PC-3 (cell line): Measurements from ENCODE around the gene CFP. TPM values are rescaled to one million over a fixed set of nuclear protein-coding genes. Genes with fewer than 3 reads are reported as not detected.

Experiments
- ATAC-seq: fragments of 200-7000 bp; cut with Tn5 transposase; 2 replicates; pipeline ENCODE4 v1.9.1; 2020; ENCODE audit warnings: mild to moderate bottlenecking, moderate library complexity
- BruUV-seq: library from RNA; stranded (reverse); fragments of 400-500 nt; replicated peaks from 2 replicates; lab custom pipeline; 2021; lab: Mats Ljungman, UMichigan
- CTCF ChIA-PET: fragments of 300-600 bp; sonication (Branson Sonifier 250); formaldehyde crosslinking; loops from one replicate; lab custom pipeline; 2022; ENCODE audit warnings: antibody characterized with exemption; lab: Charles Lee
- POLR2A ChIA-PET: fragments of 300-600 bp; sonication (Branson Sonifier 250); formaldehyde crosslinking; loops from one replicate; lab custom pipeline; 2022; ENCODE audit warnings: antibody characterized with exemption; ENCODE audit not compliant: unreplicated experiment; lab: Charles Lee
- DNase-seq: peaks from one replicate; pipeline ENCODE4 v3.0.0-alpha.2; 2015
- H2AFZ ChIP-seq: fragments of 300-600 bp; sonication (generic); 2 replicates; pipeline ENCODE4 v1.6.0; 2016; ENCODE audit warnings: antibody characterized with exemption, low read length
- H3F3A ChIP-seq: fragments of 300-600 bp; sonication (generic); one replicate; pipeline ENCODE4 v1.6.0; 2017; ENCODE audit warnings: antibody characterized with exemption, low read length, control low read depth, mild to moderate bottlenecking; ENCODE audit not compliant: unreplicated experiment
- H3K27ac ChIP-seq: fragments of 300-600 bp; sonication (generic); 2 replicates; pipeline ENCODE4 v1.5.1; 2016; ENCODE audit warnings: mild to moderate bottlenecking, low read length
- H3K27me3 ChIP-seq: fragments of 300-600 bp; sonication (generic); 2 replicates; pipeline ENCODE4 v1.6.1; 2016; ENCODE audit warnings: low read length, mixed read lengths
- H3K36me3 ChIP-seq: fragments of 300-600 bp; sonication (generic); 2 replicates; pipeline ENCODE4 v1.6.1; 2016; ENCODE audit warnings: low read depth, mixed run types, low read length, mixed read lengths
- H3K4me1 ChIP-seq: fragments of 300-600 bp; sonication (generic); 2 replicates; pipeline ENCODE4 v1.5.1; 2016; ENCODE audit warnings: low read length; ENCODE audit not compliant: insufficient read depth
- H3K4me2 ChIP-seq: fragments of 300-600 bp; sonication (generic); 2 replicates; pipeline ENCODE4 v1.6.0; 2016; ENCODE audit warnings: low read length
- H3K4me3 ChIP-seq: fragments of 300-600 bp; sonication (generic); 2 replicates; pipeline ENCODE4 v1.5.1; 2016; ENCODE audit warnings: mild to moderate bottlenecking, low read length, mixed read lengths
- H3K79me2 ChIP-seq: fragments of 300-600 bp; sonication (generic); 2 replicates; pipeline ENCODE4 v1.6.1; 2017; ENCODE audit warnings: low read length, mixed read lengths
- H3K9ac ChIP-seq: fragments of 300-600 bp; sonication (generic); 2 replicates; pipeline ENCODE4 v1.6.0; 2016; ENCODE audit warnings: mild to moderate bottlenecking, low read length
- H3K9me2 ChIP-seq: fragments of 300-600 bp; sonication (generic); replicated peaks from 2 replicates; pipeline ENCODE4 v1.6.1; 2016; ENCODE audit warnings: mixed run types, low read length, mixed read lengths
- H3K9me3 ChIP-seq: fragments of 300-600 bp; sonication (generic); 2 replicates; pipeline ENCODE4 v1.6.1; 2016; ENCODE audit warnings: low read length, mixed read lengths
- H4K20me1 ChIP-seq: fragments of 300-600 bp; sonication (generic); 2 replicates; pipeline ENCODE4 v1.6.1; 2016; ENCODE audit warnings: low read length, mixed read lengths
- CTCF ChIP-seq: fragments of 300-600 bp; sonication (generic); conservative IDR thresholded peaks from 2 replicates; pipeline ENCODE4 v1.5.1; 2017; ENCODE audit warnings: antibody characterized with exemption, low read depth, mild to moderate bottlenecking, low read length
- EZH2 ChIP-seq: fragments of 300-600 bp; sonication (generic); IDR thresholded peaks from one replicate; pipeline ENCODE4 v1.6.1; 2017; ENCODE audit warnings: antibody characterized with exemption, mild to moderate bottlenecking, low read length; ENCODE audit not compliant: unreplicated experiment
- EZH2phosphoT487 ChIP-seq: fragments of 300-600 bp; sonication (generic); IDR thresholded peaks from 2 replicates; pipeline ENCODE4 v1.6.1; 2018; ENCODE audit warnings: mild to moderate bottlenecking, antibody characterized with exemption, low read length, borderline replicate concordance
- intact Hi-C: fragments of 100-400 bp; cut with micrococcal nuclease; formaldehyde crosslinking; loops from 2 replicates; pipeline ENCODE4 v1.9.0; 2023
- total RNA-seq: library from RNA; depleted of rRNA; stranded (reverse); fragments of >200 nt; gene quantifications from 2 replicates; pipeline ENCODE4 v1.2.3, GENCODE V29; 2014

The CFP gene
- total RNA-seq, 1 experiment from 2014 or later, result 1.9 TPM

GRCh38 chrX:47659421-47659726, 29.6 kb upstream of the CFP start:
- TSS peak; percentile 85 for BruUV-seq

GRCh38 chrX:47658684-47659420, 29.1 kb upstream of the CFP start, which contains the start of gene UXT:
Gene UXT, minus strand, starts transcription at chrX:47659180. Its CDS starts 253 bp downstream, at chrX:47658927.
- peak; percentile 88 for ATAC-seq
- CTCF ChIA-PET, result no interaction called here

More at GRCh38 chrX:47659421-47659726, 29.6 kb upstream of the CFP start:
- peaks cover 15% of the 10 kb centered on the region for H3K4me1 ChIP-seq
- H3K27me3 ChIP-seq, result no peaks in the 10 kb centered on the region
- no peaks in the 10 kb centered on the region for H3K9me2 ChIP-seq
- DNase-seq (no peak), ATAC-seq (no peak)
- intact Hi-C loops, result loop anchor here (1.0 to 10.0 kb wide), 4 partner anchors 9 to 465 kb away; partner anchors contain the start of genes ELK1, UBA1 and ZNF81
- no peaks in the 10 kb centered on the region for H3F3A ChIP-seq
- H3K4me2 ChIP-seq, result peak overlapping the region; percentile 94
- H3K27ac ChIP-seq, result peak overlapping the region; percentile 93
- H3K79me2 ChIP-seq, result peaks cover 12% of the 10 kb centered on the region
- no peaks in the 10 kb centered on the region for H4K20me1 ChIP-seq
- CTCF ChIA-PET, result no interaction called here
- POLR2A ChIA-PET, result no interaction called here
- peak overlapping the region; percentile 81 for H3K4me3 ChIP-seq
- TF ChIP-seq EZH2 (no peak), EZH2phosphoT487 (no peak), CTCF (no peak)
- H2AFZ ChIP-seq, result peak overlapping the region; percentile 90
- H3K9ac ChIP-seq, result peak overlapping the region; percentile 97
- no peaks in the 10 kb centered on the region for H3K9me3 ChIP-seq
- H3K36me3 ChIP-seq, result peaks cover 21% of the 10 kb centered on the region; the same call in 1 of the 2 replicates

More at GRCh38 chrX:47658684-47659420, 29.1 kb upstream of the CFP start, which contains the start of gene UXT:
- H4K20me1 ChIP-seq, result no peaks in the 10 kb centered on the region
- TF ChIP-seq EZH2 (no peak), EZH2phosphoT487 (no peak), CTCF (no peak)
- POLR2A ChIA-PET, result no interaction called here
- no peaks in the 10 kb centered on the region for H3F3A ChIP-seq
- peaks cover 12% of the 10 kb centered on the region for H3K79me2 ChIP-seq
- peak within 1 kb of the TSS; percentile 90 for H2AFZ ChIP-seq
- no peaks in the 10 kb centered on the region for H3K27me3 ChIP-seq
- intact Hi-C loops, result loop anchor here (1.0 to 10.0 kb wide), 4 partner anchors 9 to 464 kb away; partner anchors contain the start of genes ELK1, UBA1 and ZNF81
- no peaks in the 10 kb centered on the region for H3K9me2 ChIP-seq
- peaks cover 21% of the 10 kb centered on the region; the same call in 1 of the 2 replicates for H3K36me3 ChIP-seq
- peak within 1 kb of the TSS; percentile 81 for H3K4me3 ChIP-seq
- H3K27ac ChIP-seq, result peak within 1 kb of the TSS; percentile 93
- H3K4me1 ChIP-seq, result peaks cover 15% of the 10 kb centered on the region
- H3K4me2 ChIP-seq, result peak within 1 kb of the TSS; percentile 94
- no TSS peak for BruUV-seq
- H3K9ac ChIP-seq, result peak within 1 kb of the TSS; percentile 97
- H3K9me3 ChIP-seq, result no peaks in the 10 kb centered on the region
- DNase-seq, result peak; percentile 93
